ENCODE data around the gene PRRC2C. TPM values are rescaled to one million over a fixed set of nuclear protein-coding genes. Genes with fewer than 3 reads are reported as not detected.

The PRRC2C gene
- total RNA-seq, 1 donor from 2014 or later, result 150 TPM

DNA sequence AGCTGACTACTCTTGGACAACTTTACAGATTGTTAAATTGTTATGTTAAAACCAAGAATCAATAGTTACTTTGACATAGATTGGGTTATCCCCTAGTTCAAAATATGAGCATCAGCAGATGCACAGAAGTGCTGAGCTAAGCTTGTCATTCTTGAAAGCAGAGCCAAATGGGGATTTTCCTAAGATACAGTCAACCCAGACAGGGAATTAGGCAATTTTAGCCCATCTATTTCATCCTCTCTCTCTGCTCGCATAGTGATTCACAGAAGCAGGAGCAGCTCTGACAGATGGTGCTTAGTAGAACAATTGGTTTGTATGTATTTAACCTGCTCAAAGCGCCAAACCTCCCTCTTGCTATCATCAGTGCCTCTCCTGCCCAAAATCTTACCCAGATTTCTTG, 27.9 kb upstream of the PRRC2C start:
- intact Hi-C loops (cut with DNase I), result no loop called here
- H3K4me1 ChIP-seq, result no peaks in the 10 kb centered on the region
- DNase-seq (no peak), ATAC-seq (no peak)
- H3K27ac ChIP-seq, result no peak overlapping the region
- no peaks in the 10 kb centered on the region for H3K36me3 ChIP-seq
- TF ChIP-seq, protein P1, sequence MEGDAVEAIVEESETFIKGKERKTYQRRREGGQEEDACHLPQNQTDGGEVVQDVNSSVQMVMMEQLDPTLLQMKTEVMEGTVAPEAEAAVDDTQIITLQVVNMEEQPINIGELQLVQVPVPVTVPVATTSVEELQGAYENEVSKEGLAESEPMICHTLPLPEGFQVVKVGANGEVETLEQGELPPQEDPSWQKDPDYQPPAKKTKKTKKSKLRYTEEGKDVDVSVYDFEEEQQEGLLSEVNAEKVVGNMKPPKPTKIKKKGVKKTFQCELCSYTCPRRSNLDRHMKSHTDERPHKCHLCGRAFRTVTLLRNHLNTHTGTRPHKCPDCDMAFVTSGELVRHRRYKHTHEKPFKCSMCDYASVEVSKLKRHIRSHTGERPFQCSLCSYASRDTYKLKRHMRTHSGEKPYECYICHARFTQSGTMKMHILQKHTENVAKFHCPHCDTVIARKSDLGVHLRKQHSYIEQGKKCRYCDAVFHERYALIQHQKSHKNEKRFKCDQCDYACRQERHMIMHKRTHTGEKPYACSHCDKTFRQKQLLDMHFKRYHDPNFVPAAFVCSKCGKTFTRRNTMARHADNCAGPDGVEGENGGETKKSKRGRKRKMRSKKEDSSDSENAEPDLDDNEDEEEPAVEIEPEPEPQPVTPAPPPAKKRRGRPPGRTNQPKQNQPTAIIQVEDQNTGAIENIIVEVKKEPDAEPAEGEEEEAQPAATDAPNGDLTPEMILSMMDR (IDR thresholded peaks at IDR 0.05), result no peak
- no peaks in the 10 kb centered on the region for H3K9me3 ChIP-seq
- no peaks in the 10 kb centered on the region for H3K27me3 ChIP-seq (ENCODE audit: low read depth)
- H3K4me3 ChIP-seq, result no peak overlapping the region

DNA sequence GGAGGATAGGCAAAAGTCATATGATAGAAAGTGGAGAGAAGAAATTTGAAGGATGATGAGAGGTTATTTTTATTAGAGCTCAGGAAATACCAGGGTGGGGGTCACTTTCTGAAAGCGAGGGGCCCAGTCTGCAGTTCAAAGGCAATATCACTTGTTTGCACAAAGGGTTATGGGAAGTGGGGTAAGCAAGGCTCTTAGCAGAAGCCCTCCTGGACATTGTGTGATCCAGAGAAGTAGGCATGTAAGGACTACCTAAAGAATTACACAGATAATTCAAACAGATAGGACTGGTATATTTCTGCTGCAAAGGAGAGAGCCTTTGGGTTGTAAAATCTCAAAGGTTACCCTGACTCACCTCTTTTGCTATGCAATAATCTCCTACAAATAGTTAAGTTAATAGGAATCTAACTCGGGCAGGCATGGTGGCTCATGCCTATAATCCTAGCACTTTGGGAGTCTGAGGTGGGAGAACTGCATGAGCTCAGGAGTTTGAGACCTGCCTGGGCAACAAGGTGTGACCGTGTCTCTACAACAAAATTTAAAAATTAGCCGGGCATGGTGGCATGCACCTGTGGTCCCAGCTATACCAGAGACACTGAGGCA, 25.2 kb upstream of the PRRC2C start:
- Histone ChIP-seq H3K27me3 (ENCODE audit: low read depth) (no peaks in the 10 kb centered on the region), H3K27ac (no peak overlapping the region), H3K9me3 (no peaks in the 10 kb centered on the region), H3K36me3 (no peaks in the 10 kb centered on the region), H3K4me1 (no peaks in the 10 kb centered on the region), H3K4me3 (no peak overlapping the region)
- DNase-seq (no peak), ATAC-seq (no peak)
- TF ChIP-seq, protein P1 (IDR thresholded peaks at IDR 0.05), result no peak
- intact Hi-C loops (cut with DNase I), result no loop called here

DNA sequence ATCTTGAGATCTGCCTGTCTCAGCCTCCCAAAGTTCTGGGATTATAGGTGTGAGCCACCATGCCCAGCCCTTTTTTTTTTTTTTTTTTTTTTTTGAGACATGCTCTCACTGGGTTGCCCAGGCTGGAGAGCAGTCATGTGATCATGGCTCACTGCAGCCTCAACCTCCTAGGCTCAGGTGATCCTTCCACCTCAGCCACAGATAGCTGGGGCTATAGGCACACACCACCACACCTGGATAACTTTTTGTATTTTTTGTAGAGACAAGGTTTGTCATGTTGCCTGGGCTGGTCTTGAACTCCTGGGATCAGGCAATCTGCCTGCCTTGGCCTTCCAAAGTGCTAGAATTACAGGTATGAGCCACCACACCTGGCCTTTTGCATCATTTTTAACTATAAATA, 17.7 kb upstream of the PRRC2C start:
- H3K9me3 ChIP-seq, result no peaks in the 10 kb centered on the region
- H3K27me3 ChIP-seq (ENCODE audit: low read depth), result no peaks in the 10 kb centered on the region
- intact Hi-C loops (cut with DNase I), result no loop called here
- ATAC-seq (no peak), DNase-seq (no peak)
- H3K4me3 ChIP-seq, result no peak overlapping the region
- TF ChIP-seq, protein P1 (IDR thresholded peaks at IDR 0.05), result no peak
- H3K27ac ChIP-seq, result no peak overlapping the region
- H3K4me1 ChIP-seq, result no peaks in the 10 kb centered on the region
- no peaks in the 10 kb centered on the region for H3K36me3 ChIP-seq

DNA sequence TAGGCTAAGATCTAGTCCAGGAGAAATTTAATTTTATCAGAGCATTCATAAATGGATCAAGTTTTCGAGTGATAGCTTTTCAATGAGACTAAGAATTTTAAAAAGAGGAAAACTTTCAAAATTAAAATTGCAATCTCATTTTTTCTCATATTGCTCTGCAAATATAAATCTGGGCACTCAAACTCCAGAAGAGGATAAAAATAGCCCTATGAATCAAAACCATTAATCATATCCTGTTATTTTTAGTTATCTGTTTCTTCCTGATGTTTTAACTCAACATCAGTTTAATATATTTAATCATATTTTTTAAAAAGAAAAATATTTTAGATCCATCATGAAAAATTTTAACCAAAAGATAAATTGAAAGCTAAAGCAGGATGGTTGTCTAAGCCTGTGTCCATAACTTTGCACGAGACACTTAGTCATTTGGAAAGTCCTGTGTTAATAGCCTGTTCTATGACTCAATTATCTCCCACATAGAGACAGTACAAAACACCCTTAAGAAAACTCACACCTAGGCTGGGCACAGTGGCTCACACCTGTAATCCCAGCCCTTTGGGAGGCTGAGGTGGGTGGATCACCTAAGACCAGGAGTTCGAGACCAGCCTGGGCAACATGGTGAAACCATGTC, 17.1 kb upstream of the PRRC2C start:
- ATAC-seq (no peak), DNase-seq (no peak)
- Histone ChIP-seq H3K4me1 (no peaks in the 10 kb centered on the region), H3K9me3 (no peaks in the 10 kb centered on the region), H3K27me3 (ENCODE audit: low read depth) (no peaks in the 10 kb centered on the region), H3K27ac (no peak overlapping the region), H3K36me3 (no peaks in the 10 kb centered on the region), H3K4me3 (no peak overlapping the region)
- intact Hi-C loops (cut with DNase I), result no loop called here
- TF ChIP-seq, protein P1 (IDR thresholded peaks at IDR 0.05), result no peak

DNA sequence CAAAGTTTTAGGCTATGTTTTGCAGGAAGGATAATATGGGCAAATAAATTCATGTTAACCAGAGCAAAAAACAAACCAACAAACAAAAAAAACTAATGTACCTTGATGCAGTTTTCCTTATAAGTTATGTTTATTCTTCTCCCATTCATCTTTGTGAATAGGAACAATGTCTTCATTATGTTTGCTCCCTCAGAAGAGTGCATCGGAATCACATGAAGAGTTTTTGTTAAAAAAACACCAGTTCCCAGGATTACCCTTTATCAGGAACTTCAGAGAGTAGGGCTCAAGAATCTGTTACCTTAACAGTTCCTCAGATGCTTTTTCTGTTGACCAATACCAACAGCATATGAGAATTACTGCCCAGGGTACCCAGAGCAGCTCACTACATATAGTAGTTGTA, 14.6 kb upstream of the PRRC2C start:
- intact Hi-C loops (cut with DNase I), result no loop called here
- no peak overlapping the region for H3K27ac ChIP-seq

More for the DNA sequence above, 14.6 kb upstream of the PRRC2C start:
- DNase-seq (no peak), ATAC-seq (no peak)
- Histone ChIP-seq H3K4me1 (no peaks in the 10 kb centered on the region), H3K27me3 (ENCODE audit: low read depth) (no peaks in the 10 kb centered on the region), H3K4me3 (no peak overlapping the region), H3K9me3 (no peaks in the 10 kb centered on the region), H3K36me3 (no peaks in the 10 kb centered on the region)
- TF ChIP-seq, protein P1 (IDR thresholded peaks at IDR 0.05), result no peak
